HFF-Myc (cell line): Measurements from ENCODE around the gene JMJD4.

ENCODE experiments used
- DNase-seq: peaks from one replicate; pipeline ENCODE4 v3.0.0-alpha.2; 2011; ENCODE audit warnings: low read depth; ENCODE audit errors: extremely low read depth
- H3K4me3 ChIP-seq: replicated peaks from 2 replicates; pipeline ENCODE4 v1.5.1; 2011; ENCODE audit warnings: low read depth, mild to moderate bottlenecking, control low read depth, low read length
- TF ChIP-seq, protein P1 (sequence below): IDR thresholded peaks from 2 replicates; pipeline ENCODE4 v1.5.1; 2012; ENCODE audit warnings: mild to moderate bottlenecking, low read depth, low read length, control low read depth; ENCODE audit errors: missing control alignments

JMJD4 gene

DNA sequence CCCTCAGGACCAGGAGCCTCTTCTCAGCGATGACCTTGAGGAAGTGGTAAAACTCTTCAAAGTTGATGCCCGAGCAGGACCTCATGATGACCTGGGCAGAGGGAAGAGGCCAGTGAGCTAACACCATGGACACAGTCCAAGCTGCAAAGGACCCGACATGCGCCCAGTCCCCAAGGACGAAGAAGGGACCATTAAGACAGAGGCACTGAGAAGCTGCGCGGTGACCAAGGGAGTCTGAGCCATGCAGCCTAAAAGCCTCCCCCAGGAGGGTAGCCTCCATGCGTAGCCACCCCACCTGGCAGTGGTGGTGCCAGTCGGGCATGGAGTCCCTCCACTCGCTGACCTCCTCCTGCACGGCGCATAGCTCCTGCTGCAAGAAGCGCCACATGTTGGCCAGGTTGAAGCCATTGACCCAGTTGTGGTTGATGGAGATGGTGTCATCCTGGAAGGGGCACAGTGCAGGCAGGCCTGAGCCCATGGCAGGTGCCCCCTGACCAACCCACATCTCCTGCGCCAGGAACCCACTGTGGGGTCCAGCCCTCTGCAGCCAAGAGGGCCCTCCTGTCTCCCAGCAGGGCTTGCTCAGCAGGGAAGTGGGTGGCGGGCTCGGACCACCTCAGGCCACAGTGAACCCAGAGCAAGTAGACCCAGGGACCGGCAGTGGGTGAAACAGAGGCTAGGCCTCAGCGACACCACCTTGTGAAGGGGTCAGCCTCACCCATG, 2.4 kb downstream of the JMJD4 start:
- DNase-seq = no peak
- no peak overlapping the region for H3K4me3 ChIP-seq
- TF ChIP-seq, protein P1, sequence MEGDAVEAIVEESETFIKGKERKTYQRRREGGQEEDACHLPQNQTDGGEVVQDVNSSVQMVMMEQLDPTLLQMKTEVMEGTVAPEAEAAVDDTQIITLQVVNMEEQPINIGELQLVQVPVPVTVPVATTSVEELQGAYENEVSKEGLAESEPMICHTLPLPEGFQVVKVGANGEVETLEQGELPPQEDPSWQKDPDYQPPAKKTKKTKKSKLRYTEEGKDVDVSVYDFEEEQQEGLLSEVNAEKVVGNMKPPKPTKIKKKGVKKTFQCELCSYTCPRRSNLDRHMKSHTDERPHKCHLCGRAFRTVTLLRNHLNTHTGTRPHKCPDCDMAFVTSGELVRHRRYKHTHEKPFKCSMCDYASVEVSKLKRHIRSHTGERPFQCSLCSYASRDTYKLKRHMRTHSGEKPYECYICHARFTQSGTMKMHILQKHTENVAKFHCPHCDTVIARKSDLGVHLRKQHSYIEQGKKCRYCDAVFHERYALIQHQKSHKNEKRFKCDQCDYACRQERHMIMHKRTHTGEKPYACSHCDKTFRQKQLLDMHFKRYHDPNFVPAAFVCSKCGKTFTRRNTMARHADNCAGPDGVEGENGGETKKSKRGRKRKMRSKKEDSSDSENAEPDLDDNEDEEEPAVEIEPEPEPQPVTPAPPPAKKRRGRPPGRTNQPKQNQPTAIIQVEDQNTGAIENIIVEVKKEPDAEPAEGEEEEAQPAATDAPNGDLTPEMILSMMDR = no peak

DNA sequence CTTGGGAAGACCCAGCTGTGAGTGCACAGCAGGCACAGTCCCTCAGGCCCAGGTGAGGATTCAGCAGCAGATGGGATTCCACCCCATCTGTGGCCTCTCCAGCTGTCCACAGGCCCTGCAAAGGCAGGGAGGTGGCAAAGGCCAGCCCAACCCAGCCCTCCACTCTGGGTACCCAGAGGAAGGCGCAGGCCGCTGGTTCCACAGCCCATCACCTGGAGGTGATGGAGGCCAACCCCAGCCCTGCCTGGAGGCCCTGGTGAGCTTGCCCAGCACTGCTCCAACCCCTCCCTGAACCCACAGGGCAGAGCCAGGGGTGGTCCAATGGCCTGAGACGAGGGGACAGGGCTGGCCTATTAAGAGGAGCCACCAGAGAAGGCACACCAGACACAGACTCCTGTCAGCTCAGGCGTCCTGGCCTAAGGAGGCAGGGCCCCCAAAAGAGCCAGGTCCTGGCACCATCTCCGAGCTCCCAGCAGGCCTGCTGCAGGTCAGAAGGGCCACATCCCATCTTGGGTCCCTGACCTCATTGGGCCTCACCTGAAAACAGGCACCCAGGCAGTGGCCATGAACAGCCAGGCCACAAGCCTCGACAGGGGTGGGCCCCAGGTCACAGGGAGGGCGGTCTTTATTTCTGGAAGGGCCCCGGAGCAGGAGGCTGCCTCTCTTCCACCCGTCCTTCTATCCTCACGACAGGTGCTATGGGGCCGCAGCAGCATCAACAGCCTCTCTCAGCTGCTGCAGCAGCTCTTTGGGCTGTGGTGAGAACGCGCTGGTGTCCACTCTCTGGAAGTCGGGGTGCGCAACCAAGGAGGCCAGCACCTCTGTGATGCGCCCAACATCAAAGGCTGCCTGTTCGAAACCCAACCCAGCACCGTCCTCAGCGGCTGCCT, 3.2 kb downstream of the JMJD4 start:
- DNase-seq = no peak
- TF ChIP-seq, protein P1 = no peak
- H3K4me3 ChIP-seq = no peak overlapping the region

DNA sequence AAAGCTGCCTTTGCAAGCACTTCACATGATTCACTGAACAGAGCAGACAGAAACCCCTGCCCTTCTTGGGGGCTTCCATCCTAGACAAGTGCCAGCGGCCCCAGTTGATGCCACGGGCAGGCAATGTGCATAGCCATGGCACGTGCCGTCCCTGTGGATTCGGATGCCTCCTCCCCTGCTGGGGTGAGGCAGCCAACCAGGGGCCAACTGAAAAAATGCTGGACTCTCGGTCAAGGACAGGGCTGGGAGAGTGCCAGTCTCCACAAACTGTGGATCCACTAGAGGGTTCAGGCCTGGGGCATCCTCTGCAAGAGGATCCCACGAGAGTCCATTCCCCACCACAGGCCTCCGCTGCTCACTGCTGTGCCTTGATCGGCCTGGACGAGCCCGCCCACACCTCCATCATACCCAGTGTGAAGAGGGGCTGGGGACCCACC, 3.8 kb downstream of the JMJD4 start:
- TF ChIP-seq, protein P1 = no peak
- DNase-seq = no peak

DNA sequence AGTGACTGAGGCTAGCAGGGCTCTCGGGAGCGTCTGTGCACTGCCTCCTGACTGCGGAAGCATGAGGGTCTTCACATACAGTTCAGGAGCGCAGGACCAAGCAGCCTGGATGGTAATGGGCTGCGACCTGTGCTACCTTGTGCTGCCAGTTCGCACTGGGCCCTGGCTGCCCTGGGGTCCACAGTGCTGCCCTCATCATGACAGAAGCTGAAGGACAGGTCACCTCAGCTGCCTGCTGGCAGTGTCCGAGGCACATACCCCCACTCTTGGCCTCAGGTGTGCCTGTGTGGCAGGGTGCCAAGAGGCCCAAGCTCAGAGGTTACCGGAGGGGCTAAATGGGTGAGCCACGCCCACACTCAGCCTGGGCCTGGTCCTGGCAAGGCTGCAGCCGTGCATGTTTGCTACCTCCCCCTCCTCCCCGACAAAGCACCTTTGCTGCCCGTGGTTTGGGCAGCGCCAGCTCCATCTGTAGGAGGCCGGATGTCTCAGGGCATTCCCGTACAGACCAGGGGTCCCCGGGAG, 4.4 kb downstream of the JMJD4 start:
- no peak for DNase-seq
- no peak overlapping the region for H3K4me3 ChIP-seq
- TF ChIP-seq, protein P1 = no peak

More for the DNA sequence above, 3.8 kb downstream of the JMJD4 start:
- H3K4me3 ChIP-seq = no peak overlapping the region

DNA sequence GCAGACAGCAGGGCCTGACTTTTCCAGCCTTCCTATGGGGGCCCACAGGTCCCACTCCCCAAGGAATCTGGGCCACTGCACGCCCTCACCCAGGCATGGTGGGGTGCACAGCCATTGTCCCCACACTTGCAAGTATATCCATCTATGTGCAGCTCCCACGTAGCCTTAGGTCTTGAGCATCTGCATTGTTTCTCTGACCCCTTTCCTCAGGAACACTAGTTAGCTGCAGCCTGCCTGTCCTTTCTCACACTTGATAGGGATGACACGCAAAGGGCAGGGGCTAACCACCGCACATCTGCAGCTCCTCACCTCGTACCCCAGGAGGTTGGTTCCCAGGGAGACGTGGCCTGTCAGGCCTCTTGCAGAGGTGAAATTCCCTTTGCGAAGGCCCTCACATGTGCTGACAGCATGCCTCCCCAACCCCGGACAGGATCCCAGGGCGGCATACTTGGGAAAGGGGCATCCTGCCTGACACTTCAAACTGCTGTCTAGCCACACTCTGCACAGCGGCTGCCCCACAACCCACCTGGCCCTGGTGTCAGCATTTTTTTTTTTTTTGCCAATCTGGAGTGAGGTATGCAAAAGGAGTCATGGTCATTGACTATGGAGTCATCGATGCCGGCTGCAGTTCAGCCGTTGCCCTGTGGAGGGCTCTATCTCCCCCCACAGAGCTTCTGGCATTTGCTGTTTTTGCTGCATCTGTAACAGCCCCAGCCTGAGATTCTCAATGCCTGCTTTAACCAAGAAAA, 5.0 kb downstream of the JMJD4 start:
- no peak overlapping the region for H3K4me3 ChIP-seq
- DNase-seq = peak; percentile 51
- TF ChIP-seq, protein P1 = peak; percentile 87

DNA sequence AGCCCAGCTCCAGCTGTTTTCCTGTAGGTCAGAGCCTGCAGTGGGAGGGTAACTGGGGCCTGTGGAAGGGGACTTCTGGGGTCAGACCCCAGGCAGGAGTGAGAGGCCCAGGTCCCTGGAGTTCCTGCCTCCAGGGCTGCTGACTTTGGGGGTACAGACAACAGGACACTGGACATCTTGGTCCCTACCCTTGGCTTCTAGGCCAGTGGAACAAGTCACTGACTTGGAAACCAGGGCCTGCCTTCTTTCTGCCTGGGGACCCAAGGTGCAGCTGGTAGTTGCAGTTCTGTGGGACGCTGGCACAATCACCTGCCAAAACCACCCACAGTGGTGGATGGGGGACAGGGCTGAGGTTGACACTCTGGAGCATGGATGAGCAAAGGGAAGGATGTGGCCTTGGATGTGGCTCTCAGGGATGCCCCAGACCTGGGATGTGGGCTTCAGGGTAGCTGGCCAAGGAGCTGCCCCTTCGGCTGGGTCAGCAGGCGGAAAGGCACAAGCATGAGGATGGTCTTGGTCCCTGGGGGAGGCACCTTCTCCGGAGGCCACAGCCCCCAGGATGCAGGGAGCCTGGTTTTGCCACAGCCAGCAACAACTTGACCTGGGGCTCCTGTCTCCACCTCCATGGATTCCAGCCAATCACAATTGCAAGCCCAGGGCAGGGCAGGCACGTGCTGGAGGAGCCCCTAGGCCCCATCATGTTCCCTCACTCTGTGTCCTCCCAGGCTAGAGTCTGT, 5.8 kb downstream of the JMJD4 start:
- TF ChIP-seq, protein P1 = no peak
- no peak for DNase-seq
- peak overlapping the region; percentile 46 for H3K4me3 ChIP-seq
